Keratinocyte (primary cell): ENCODE measurements around the gene TRAPPC2L. TPM values are rescaled to one million over a fixed set of nuclear protein-coding genes. Genes with fewer than 3 reads are reported as not detected.

Source experiments
- DNase-seq: peaks from one replicate; pipeline ENCODE4 v3.0.0-alpha.2; 2011; ENCODE audit warnings: low read depth, missing footprints, low spot score
- FAIRE-seq: peaks from 2 replicates; lab custom pipeline; 2011; peaks lifted over from hg19 to GRCh38; lab: Jason Lieb, UNC
- H2AFZ ChIP-seq: 2 replicates; pipeline ENCODE4 v1.6.0; 2012; ENCODE audit warnings: low read length, control low read depth, inconsistent platforms; ENCODE audit not compliant: control insufficient read depth
- H3K27ac ChIP-seq: 2 replicates; pipeline ENCODE4 v1.5.1; 2011; ENCODE audit warnings: low read length; ENCODE audit not compliant: control insufficient read depth, insufficient read depth
- H3K27me3 ChIP-seq: 3 replicates; pipeline ENCODE4 v1.6.0; 2011; ENCODE audit warnings: low read length; ENCODE audit not compliant: control insufficient read depth, insufficient read depth; ENCODE audit errors: extremely low read depth
- H3K36me3 ChIP-seq, 2 experiments: 2 replicates in 1 of 2; 3 replicates in 1 of 2; pipeline ENCODE4 v1.5.1; 2011; ENCODE audit warnings: low read length in 2 of 2, mild to moderate bottlenecking in 1 of 2; ENCODE audit not compliant: control insufficient read depth in 2 of 2, insufficient read depth in 2 of 2; ENCODE audit errors: extremely low read depth in 1 of 2
- H3K4me1 ChIP-seq: 3 replicates; pipeline ENCODE4 v1.5.1; 2011; ENCODE audit warnings: low read length; ENCODE audit not compliant: control insufficient read depth, insufficient read depth; ENCODE audit errors: extremely low read depth
- H3K4me2 ChIP-seq: 3 replicates; pipeline ENCODE4 v1.6.0; 2011; ENCODE audit warnings: low read depth, low read length; ENCODE audit not compliant: control insufficient read depth, insufficient read depth; ENCODE audit errors: extremely low read depth
- H3K4me3 ChIP-seq, 3 experiments: fragments of 200-600 bp in 1 of 3; sonication (generic) in 1 of 3; 2 replicates in 2 of 3; 3 replicates in 1 of 3; pipeline ENCODE4 v1.5.1; 2011 to 2016; ENCODE audit warnings: low read length in 3 of 3, mild to moderate bottlenecking in 3 of 3, control low read depth in 2 of 3, inconsistent platforms in 1 of 3, low read depth in 1 of 3, mixed read lengths in 1 of 3, mixed run types in 1 of 3, moderate library complexity in 1 of 3; ENCODE audit not compliant: control insufficient read depth in 2 of 3, insufficient read depth in 2 of 3; ENCODE audit errors: extremely low read depth in 1 of 3
- H3K79me2 ChIP-seq: 2 replicates; pipeline ENCODE4 v1.6.0; 2012; ENCODE audit warnings: low read length; ENCODE audit not compliant: control insufficient read depth, insufficient read depth
- H3K9ac ChIP-seq: 3 replicates; pipeline ENCODE4 v1.6.0; 2011; ENCODE audit warnings: low read length; ENCODE audit not compliant: control insufficient read depth, insufficient read depth; ENCODE audit errors: extremely low read depth
- H3K9me1 ChIP-seq: 3 replicates; pipeline ENCODE4 v1.6.0; 2011; ENCODE audit warnings: low read length; ENCODE audit not compliant: control insufficient read depth, insufficient read depth; ENCODE audit errors: extremely low read depth
- H3K9me3 ChIP-seq: 2 replicates; pipeline ENCODE4 v1.5.1; 2012; ENCODE audit warnings: low read depth, low read length; ENCODE audit not compliant: control insufficient read depth
- H4K20me1 ChIP-seq: 3 replicates; pipeline ENCODE4 v1.6.0; 2011; ENCODE audit warnings: low read length; ENCODE audit not compliant: control insufficient read depth, insufficient read depth; ENCODE audit errors: extremely low read depth
- EZH2 ChIP-seq: IDR thresholded peaks from one replicate; pipeline ENCODE4 v1.6.1; 2012; ENCODE audit warnings: inconsistent platforms, mild to moderate bottlenecking, low read length, moderate library complexity
- dilution Hi-C: fragments of 300-500 bp; cut with MboI; formaldehyde crosslinking; loops from one replicate; pipeline ENCODE4 v1.7.0; 2020; ENCODE audit warnings: low sequenced_read_pairs; ENCODE audit not compliant: extremely low pct_ligation_motif_present
- polyA plus RNA-seq, 5 experiments: library from polyadenylated mRNA; depleted of rRNA in 3 of 5; stranded (reverse) in 3 of 5; stranded (forward) in 1 of 5; unstranded in 1 of 5; fragments of >200 nt; gene quantifications; 1 replicate in 1 of 5; 2 replicates in 3 of 5; 3 replicates in 1 of 5; pipeline versions ENCODE4 v1.2.1 to v1.2.3, GENCODE V29; 2011 to 2012; ENCODE audit warnings: missing spikeins in 2 of 5, low read depth in 1 of 5, low replicate concordance in 1 of 5
- TF ChIP-seq, protein P1 (sequence below), 3 experiments: IDR thresholded peaks in 1 of 3; conservative IDR thresholded peaks in 1 of 3; optimal IDR thresholded peaks in 1 of 3; 2 replicates in 2 of 3; 3 replicates in 1 of 3; pipeline versions ENCODE3 to v1.5.1; 2011; ENCODE audit warnings: low read length in 3 of 3, mild to moderate bottlenecking in 3 of 3, moderate library complexity in 2 of 3, control low read depth in 1 of 3, inconsistent platforms in 1 of 3; ENCODE audit not compliant: insufficient read depth in 2 of 3; ENCODE audit errors: extremely low read depth in 1 of 3

TRAPPC2L gene
- polyA plus RNA-seq, 1 donor (not counting 4 experiments of a cell fraction or from before 2014, with no cell fraction given): 139 TPM

DNA sequence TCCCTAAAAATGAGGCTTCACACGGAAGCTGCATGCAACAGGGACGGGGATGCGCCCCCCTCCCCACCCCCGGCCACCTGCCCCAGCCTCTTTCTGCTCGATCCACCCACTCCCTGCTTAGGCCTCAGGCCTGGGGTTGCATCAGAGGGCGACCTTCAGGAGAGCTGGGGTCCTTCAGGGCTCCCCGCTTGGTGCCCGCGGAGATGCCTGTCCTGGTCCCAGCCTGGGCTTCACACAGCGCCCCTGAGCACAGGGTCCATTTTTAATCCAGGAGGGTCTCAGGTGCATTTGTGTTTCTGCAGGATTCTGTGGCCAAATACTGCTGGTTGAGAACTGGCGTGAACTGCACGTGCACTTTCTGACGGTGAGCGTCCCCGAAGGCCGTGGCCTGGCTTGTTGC is 37.8 kb upstream of the TRAPPC2L start:
- dilution Hi-C loops: no loop called here
- Histone ChIP-seq H3K9me1 (no peaks in the 10 kb centered on the region), H3K79me2 (no peaks in the 10 kb centered on the region), H2AFZ (no peak overlapping the region), H3K4me2 (no peak overlapping the region), H3K4me1 (peaks cover 12% of the 10 kb centered on the region), H3K27me3 (no peaks in the 10 kb centered on the region), H3K4me3 (no peak overlapping the region), H3K27ac (no peak overlapping the region), H4K20me1 (no peaks in the 10 kb centered on the region), H3K9me3 (no peaks in the 10 kb centered on the region), H3K9ac (no peak overlapping the region), H3K36me3 (peaks cover 0 to 9% of the 10 kb centered on the region in 2 experiments)
- no peak for DNase-seq
- TF ChIP-seq, protein P1, sequence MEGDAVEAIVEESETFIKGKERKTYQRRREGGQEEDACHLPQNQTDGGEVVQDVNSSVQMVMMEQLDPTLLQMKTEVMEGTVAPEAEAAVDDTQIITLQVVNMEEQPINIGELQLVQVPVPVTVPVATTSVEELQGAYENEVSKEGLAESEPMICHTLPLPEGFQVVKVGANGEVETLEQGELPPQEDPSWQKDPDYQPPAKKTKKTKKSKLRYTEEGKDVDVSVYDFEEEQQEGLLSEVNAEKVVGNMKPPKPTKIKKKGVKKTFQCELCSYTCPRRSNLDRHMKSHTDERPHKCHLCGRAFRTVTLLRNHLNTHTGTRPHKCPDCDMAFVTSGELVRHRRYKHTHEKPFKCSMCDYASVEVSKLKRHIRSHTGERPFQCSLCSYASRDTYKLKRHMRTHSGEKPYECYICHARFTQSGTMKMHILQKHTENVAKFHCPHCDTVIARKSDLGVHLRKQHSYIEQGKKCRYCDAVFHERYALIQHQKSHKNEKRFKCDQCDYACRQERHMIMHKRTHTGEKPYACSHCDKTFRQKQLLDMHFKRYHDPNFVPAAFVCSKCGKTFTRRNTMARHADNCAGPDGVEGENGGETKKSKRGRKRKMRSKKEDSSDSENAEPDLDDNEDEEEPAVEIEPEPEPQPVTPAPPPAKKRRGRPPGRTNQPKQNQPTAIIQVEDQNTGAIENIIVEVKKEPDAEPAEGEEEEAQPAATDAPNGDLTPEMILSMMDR (optimal IDR thresholded peaks at IDR 0.05 in 1 of 3, IDR thresholded peaks at IDR 0.05 in 1 of 3, conservative IDR thresholded peaks at IDR 0.05 in 1 of 3; ENCODE audit: extremely low read depth in 1 of 3, insufficient read depth in 2 of 3, low read length in 3 of 3): no peak
- no peak for TF ChIP-seq EZH2
- FAIRE-seq: no peak

DNA sequence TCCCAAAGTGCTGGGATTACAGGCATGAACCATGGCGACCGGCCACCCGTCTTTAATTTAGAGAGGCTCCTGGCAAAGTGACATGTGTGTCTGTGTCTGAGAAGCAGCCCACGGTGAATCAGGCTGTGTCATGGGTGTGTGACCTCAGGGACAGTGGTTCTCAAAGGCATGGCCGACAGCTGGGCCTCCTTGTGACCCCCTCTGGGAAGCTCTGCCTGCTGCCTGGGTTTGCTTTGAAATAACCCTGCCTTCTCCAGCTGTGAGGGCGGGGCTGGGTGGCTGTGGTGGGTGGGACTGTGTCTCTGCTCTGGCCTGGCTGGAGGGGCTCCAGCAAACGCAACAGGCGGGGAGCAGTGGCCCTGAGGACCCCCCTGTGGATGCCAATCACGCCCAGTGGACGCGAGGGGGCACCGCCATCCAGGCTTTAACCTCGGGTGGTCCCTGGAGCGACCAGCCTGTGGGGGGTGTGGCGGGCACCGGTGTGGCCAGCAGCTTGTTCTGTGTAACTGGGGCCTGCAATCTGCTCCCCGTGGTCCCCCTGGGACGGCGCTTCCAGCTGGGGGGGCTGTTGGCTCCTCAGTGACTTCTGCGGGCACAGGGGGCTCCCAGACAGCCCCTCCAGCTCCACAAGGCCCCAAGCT is 36.4 kb upstream of the TRAPPC2L start:
- H3K4me2 ChIP-seq: no peak overlapping the region
- DNase-seq (no peak), FAIRE-seq (no peak)
- dilution Hi-C loops: no loop called here
- H3K36me3 ChIP-seq: peaks cover 0 to 9% of the 10 kb centered on the region in 2 experiments
- no peaks in the 10 kb centered on the region for H3K79me2 ChIP-seq
- TF ChIP-seq, protein P1 (optimal IDR thresholded peaks at IDR 0.05 in 1 of 3, IDR thresholded peaks at IDR 0.05 in 1 of 3, conservative IDR thresholded peaks at IDR 0.05 in 1 of 3; ENCODE audit: extremely low read depth in 1 of 3, insufficient read depth in 2 of 3, low read length in 3 of 3): no peak
- TF ChIP-seq EZH2: no peak
- no peak overlapping the region for H3K4me3 ChIP-seq
- no peaks in the 10 kb centered on the region for H3K27me3 ChIP-seq
- no peaks in the 10 kb centered on the region for H3K9me3 ChIP-seq
- H2AFZ ChIP-seq: no peak overlapping the region
- H3K4me1 ChIP-seq: peaks cover 12% of the 10 kb centered on the region
- H3K9me1 ChIP-seq: no peaks in the 10 kb centered on the region
- no peak overlapping the region for H3K27ac ChIP-seq
- H3K9ac ChIP-seq: no peak overlapping the region
- H4K20me1 ChIP-seq: no peaks in the 10 kb centered on the region
